Liver (tissue), 9 donors: Measurements from ENCODE around the gene SAMD4A. TPM values are rescaled to one million over a fixed set of nuclear protein-coding genes. Genes with fewer than 3 reads are reported as not detected.

Experiments
- DNase-seq: peaks from one replicate; pipeline ENCODE4 v3.0.0-alpha.2; 2017; ENCODE audit warnings: low spot score
- H3K27ac ChIP-seq, 2 donors: one replicate each; pipeline ENCODE4 v1.7.0; 2013; ENCODE audit warnings: inconsistent platforms in 2 of 2, low read length in 2 of 2, control low read depth in 1 of 2, low read depth in 1 of 2, mild to moderate bottlenecking in 1 of 2
- H3K27me3 ChIP-seq, 4 donors: one replicate each; pipeline versions ENCODE4 v1.6.1 to v1.7.0; 2013; ENCODE audit warnings: low read length in 3 of 4, inconsistent platforms in 1 of 4, mild to moderate bottlenecking in 1 of 4, moderate library complexity in 1 of 4; ENCODE audit not compliant: control insufficient read depth in 4 of 4, insufficient read depth in 4 of 4
- H3K36me3 ChIP-seq, 4 donors: one replicate each; pipeline versions ENCODE4 v1.6.1 to v1.7.0; 2013; ENCODE audit warnings: low read length in 3 of 4, mild to moderate bottlenecking in 3 of 4, low read depth in 1 of 4, moderate library complexity in 1 of 4; ENCODE audit not compliant: control insufficient read depth in 4 of 4, insufficient read depth in 3 of 4
- H3K4me1 ChIP-seq, 4 donors: one replicate each; pipeline versions ENCODE4 v1.6.1 to v1.7.0; 2013; ENCODE audit warnings: low read length in 3 of 4, mild to moderate bottlenecking in 3 of 4, moderate library complexity in 1 of 4; ENCODE audit not compliant: control insufficient read depth in 4 of 4, insufficient read depth in 4 of 4
- H3K4me3 ChIP-seq, 3 donors: one replicate each; pipeline versions ENCODE4 v1.6.1 to v1.7.0; 2013; ENCODE audit warnings: low read length in 3 of 3, control low read depth in 1 of 3, low read depth in 1 of 3, mild to moderate bottlenecking in 1 of 3
- H3K9ac ChIP-seq, 2 donors: one replicate each; pipeline ENCODE4 v1.7.0; 2013; ENCODE audit warnings: low read length in 2 of 2, mild to moderate bottlenecking in 2 of 2, moderate library complexity in 2 of 2, control low read depth in 1 of 2, low read depth in 1 of 2
- H3K9me3 ChIP-seq, 4 donors: one replicate each; pipeline versions ENCODE4 v1.6.1 to v1.7.0; 2013; ENCODE audit warnings: low read length in 3 of 4; ENCODE audit not compliant: control insufficient read depth in 4 of 4
- CTCF ChIP-seq: fragments of 150-350 bp; IDR thresholded peaks from 2 replicates; pipeline ENCODE4 v1.5.1; 2017; ENCODE audit warnings: improper control_type of control experiment, low read depth, low read length; ENCODE audit not compliant: missing input control
- EGR1 ChIP-seq, 2 donors: IDR thresholded peaks; 2 replicates each; pipeline ENCODE4 v1.6.1; 2016 to 2018; ENCODE audit warnings: antibody characterized with exemption in 2 of 2, low read depth in 2 of 2
- FOXA1 ChIP-seq: IDR thresholded peaks from 2 replicates; pipeline ENCODE4 v1.6.1; 2016; ENCODE audit warnings: antibody characterized with exemption
- FOXA2 ChIP-seq: IDR thresholded peaks from 2 replicates; pipeline ENCODE4 v1.6.1; 2016; ENCODE audit warnings: antibody characterized with exemption
- GABPA ChIP-seq, 2 donors: IDR thresholded peaks in 1 of 2; conservative IDR thresholded peaks in 1 of 2; 2 replicates each; pipeline ENCODE4 v1.6.1; 2016; ENCODE audit warnings: antibody characterized with exemption in 2 of 2, mild to moderate bottlenecking in 1 of 2, moderate library complexity in 1 of 2
- HNF4A ChIP-seq, 2 donors: conservative IDR thresholded peaks; 2 replicates each; pipeline ENCODE4 v1.6.1; 2016; ENCODE audit warnings: antibody characterized with exemption in 2 of 2, mild to moderate bottlenecking in 2 of 2
- HNF4G ChIP-seq: IDR thresholded peaks from 2 replicates; pipeline ENCODE4 v1.6.1; 2016; ENCODE audit warnings: antibody characterized with exemption
- JUND ChIP-seq, 2 donors: IDR thresholded peaks; 2 replicates each; pipeline ENCODE4 v1.6.1; 2016; ENCODE audit warnings: antibody characterized with exemption in 2 of 2
- NR2F2 ChIP-seq: IDR thresholded peaks from 2 replicates; pipeline ENCODE4 v1.6.1; 2016; ENCODE audit warnings: antibody characterized with exemption
- RAD21 ChIP-seq, 2 donors: IDR thresholded peaks; 2 replicates each; pipeline ENCODE4 v1.6.1; 2016; ENCODE audit warnings: antibody characterized with exemption in 2 of 2, mild to moderate bottlenecking in 2 of 2
- REST ChIP-seq: IDR thresholded peaks from 2 replicates; pipeline ENCODE4 v1.6.1; 2016; ENCODE audit warnings: antibody characterized with exemption, mild to moderate bottlenecking
- RXRA ChIP-seq, 2 donors: IDR thresholded peaks; 2 replicates each; pipeline ENCODE4 v1.6.1; 2017 to 2018; ENCODE audit warnings: antibody characterized with exemption in 2 of 2, mild to moderate bottlenecking in 1 of 2
- SP1 ChIP-seq: IDR thresholded peaks from 2 replicates; pipeline ENCODE4 v1.6.1; 2018; ENCODE audit warnings: antibody characterized with exemption, mild to moderate bottlenecking
- TAF1 ChIP-seq: conservative IDR thresholded peaks from 2 replicates; pipeline ENCODE4 v1.6.1; 2016; ENCODE audit warnings: antibody characterized with exemption, mild to moderate bottlenecking
- YY1 ChIP-seq: IDR thresholded peaks from 2 replicates; pipeline ENCODE4 v1.6.1; 2016; ENCODE audit warnings: antibody characterized with exemption, mild to moderate bottlenecking
- WGBS: extraction: QIAGEN DNeasy Blood & Tissue Kit; methylation state at CpG from one replicate; pipeline ENCODE4 v1.1.7; 2013; 5-methylcytosine and 5-hydroxymethylcytosine counted together
- polyA plus RNA-seq, 2 donors: library from polyadenylated mRNA; stranded (reverse) in 1 of 2; unstranded in 1 of 2; fragments of 200-250 nt in 1 of 2; fragments of >200 nt in 1 of 2; fragmentation: Nextera tagmentation in 1 of 2; extraction: Ambion mirVana in 1 of 2; gene quantifications; one replicate each; pipeline versions ENCODE4 v1.2.1 to v1.2.3, GENCODE V29; 2013 to 2015
- total RNA-seq, 2 donors: library from RNA; depleted of rRNA; stranded (reverse); fragments of >200 nt; gene quantifications; one replicate each; pipeline ENCODE4 v1.2.3, GENCODE V29; 2014
- TF ChIP-seq, protein P1 (sequence below): IDR thresholded peaks from 2 replicates; pipeline ENCODE4 v1.6.1; 2016; ENCODE audit warnings: antibody characterized with exemption
- TF ChIP-seq, protein P2 (sequence below): IDR thresholded peaks from 2 replicates; pipeline ENCODE4 v1.6.1; 2016; ENCODE audit warnings: antibody characterized with exemption
- TF ChIP-seq, protein P3 (sequence below): IDR thresholded peaks from 2 replicates; pipeline ENCODE4 v1.6.1; 2016; ENCODE audit warnings: antibody characterized with exemption
- donor health status: healthy.
- donor health status: healthy.
- donor health status: healthy.
- donor health status: healthy.
- donor health status: healthy.

The SAMD4A gene
- total and polyA plus RNA-seq, 4 donors: 4.3 to 17.8 (median 8.1) TPM

DNA sequence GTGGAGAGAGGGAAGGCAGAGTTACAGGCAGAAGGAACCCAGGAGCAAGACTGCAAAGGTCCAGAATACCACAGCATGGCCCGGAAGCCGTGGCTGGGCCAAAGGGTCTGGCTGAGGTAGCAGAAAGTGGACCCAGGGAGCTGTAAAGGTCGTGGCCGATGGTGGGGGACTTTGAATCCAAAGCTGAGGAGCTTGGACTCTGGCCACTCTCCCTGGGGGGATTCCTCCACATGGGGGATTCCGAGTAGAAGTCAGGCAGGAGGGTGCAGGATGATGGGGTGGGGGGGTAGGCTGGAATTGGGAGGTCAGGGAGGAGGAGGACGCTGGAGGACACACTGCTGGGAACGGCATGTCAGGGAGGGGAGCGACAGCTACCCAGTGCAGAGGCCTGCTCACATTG is 210.5 kb downstream of the SAMD4A start:
- Histone ChIP-seq H3K4me1 (peaks cover 7 to 65% (median 47%) of the 10 kb centered on the region in 4 donors), H3K27ac (peak overlapping the region; percentile 81 to 86), H3K4me3 (no peak overlapping the region), H3K9ac (peak overlapping the region; percentile 3 to 42), H3K9me3 (no peaks in the 10 kb centered on the region), H3K27me3 (no peaks in the 10 kb centered on the region), H3K36me3 (peaks cover 0 to 3% (median 1%) of the 10 kb centered on the region in 4 donors)
- 53% methylated on average over 8 of the region's 8 CpGs for WGBS
- TF ChIP-seq HNF4A (conservative IDR thresholded peaks at IDR 0.05): peak; percentile 16 to 31
- TF ChIP-seq FOXA1: no peak
- DNase-seq: no peak

DNA sequence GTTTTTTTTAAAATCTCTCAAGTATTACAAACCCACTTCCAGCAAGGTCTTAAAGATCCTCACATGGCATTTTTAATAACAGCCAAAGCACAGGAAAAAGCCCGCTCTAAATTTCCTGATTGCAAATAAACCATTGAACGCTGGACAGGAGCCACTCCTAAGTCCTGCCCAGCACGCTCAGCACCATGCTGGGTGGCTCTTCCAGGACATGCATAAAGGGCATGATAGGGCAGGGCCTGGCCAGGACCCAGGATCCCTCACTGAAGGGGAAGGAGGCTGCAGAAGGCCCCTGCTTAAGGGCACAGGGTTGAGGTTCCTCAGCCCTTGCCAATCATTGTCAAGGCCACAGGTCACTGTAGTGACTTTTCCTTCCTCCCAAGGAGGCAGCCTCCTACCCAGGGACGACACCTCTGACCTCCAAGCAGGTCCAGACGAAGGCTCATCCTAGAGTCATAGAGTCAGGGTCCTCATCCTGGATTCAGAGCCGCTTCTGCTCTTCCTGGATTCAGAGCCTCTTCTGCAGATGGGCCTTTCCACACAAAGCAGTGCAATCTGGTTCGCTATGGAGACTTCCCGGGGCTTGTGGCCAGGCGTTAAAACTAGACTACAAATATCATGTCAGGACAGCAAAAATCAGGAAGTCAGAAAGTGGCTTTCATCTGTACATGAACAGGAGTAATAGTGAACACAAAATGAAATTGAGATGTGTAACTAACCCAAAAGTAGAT is 211.9 kb downstream of the SAMD4A start:
- Histone ChIP-seq H3K4me1 (peaks cover 7 to 71% (median 52%) of the 10 kb centered on the region in 4 donors), H3K9me3 (no peaks in the 10 kb centered on the region), H3K27ac (peak overlapping the region; percentile 81 to 86), H3K36me3 (peaks cover 0 to 3% (median 0%) of the 10 kb centered on the region in 4 donors), H3K9ac (peak overlapping the region; percentile 42 to 67), H3K27me3 (no peaks in the 10 kb centered on the region), H3K4me3 (no peak overlapping the region)
- no peak for DNase-seq
- TF ChIP-seq JUND (IDR thresholded peaks at IDR 0.05) (peak in 1 of 2 donors; percentile 51), GABPA (IDR thresholded peaks at IDR 0.05 in 1 of 2, conservative IDR thresholded peaks at IDR 0.05 in 1 of 2) (peak in 1 of 2 donors; percentile 47), HNF4G (no peak), RAD21 (IDR thresholded peaks at IDR 0.05) (peak in 1 of 2 donors; percentile 49), TAF1 (no peak), FOXA2 (peak; percentile 26), EGR1 (IDR thresholded peaks at IDR 0.05; ENCODE audit: low read depth in 2 of 2) (peak in 1 of 2 donors; percentile 68), SP1 (peak; percentile 39), REST (peak; percentile 60), CTCF (no peak), FOXA1 (peak; percentile 49), YY1 (peak; percentile 68), NR2F2 (no peak), HNF4A (conservative IDR thresholded peaks at IDR 0.05) (peak; percentile 56 to 87), RXRA (IDR thresholded peaks at IDR 0.05) (peak; percentile 54 to 83)
- TF ChIP-seq, protein P1, sequence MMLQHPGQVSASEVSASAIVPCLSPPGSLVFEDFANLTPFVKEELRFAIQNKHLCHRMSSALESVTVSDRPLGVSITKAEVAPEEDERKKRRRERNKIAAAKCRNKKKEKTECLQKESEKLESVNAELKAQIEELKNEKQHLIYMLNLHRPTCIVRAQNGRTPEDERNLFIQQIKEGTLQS: no peak
- TF ChIP-seq, protein P2, sequence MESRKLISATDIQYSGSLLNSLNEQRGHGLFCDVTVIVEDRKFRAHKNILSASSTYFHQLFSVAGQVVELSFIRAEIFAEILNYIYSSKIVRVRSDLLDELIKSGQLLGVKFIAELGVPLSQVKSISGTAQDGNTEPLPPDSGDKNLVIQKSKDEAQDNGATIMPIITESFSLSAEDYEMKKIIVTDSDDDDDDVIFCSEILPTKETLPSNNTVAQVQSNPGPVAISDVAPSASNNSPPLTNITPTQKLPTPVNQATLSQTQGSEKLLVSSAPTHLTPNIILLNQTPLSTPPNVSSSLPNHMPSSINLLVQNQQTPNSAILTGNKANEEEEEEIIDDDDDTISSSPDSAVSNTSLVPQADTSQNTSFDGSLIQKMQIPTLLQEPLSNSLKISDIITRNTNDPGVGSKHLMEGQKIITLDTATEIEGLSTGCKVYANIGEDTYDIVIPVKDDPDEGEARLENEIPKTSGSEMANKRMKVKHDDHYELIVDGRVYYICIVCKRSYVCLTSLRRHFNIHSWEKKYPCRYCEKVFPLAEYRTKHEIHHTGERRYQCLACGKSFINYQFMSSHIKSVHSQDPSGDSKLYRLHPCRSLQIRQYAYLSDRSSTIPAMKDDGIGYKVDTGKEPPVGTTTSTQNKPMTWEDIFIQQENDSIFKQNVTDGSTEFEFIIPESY: peak; percentile 46
- TF ChIP-seq, protein P3, sequence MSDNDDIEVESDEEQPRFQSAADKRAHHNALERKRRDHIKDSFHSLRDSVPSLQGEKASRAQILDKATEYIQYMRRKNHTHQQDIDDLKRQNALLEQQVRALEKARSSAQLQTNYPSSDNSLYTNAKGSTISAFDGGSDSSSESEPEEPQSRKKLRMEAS: peak; percentile 73
- 59% methylated on average over 9 of the region's 9 CpGs for WGBS
